Measurements from ENCODE around the gene RFESD. TPM values are rescaled to one million over a fixed set of nuclear protein-coding genes. Genes with fewer than 3 reads are reported as not detected.

Gene RFESD
- total and polyA plus RNA-seq, 2 of the 13 experiments (the other 11 are each of a cell fraction or from before 2014, with no cell fraction given) = 1.1 to 2.2 TPM

GRCh38 chr5:95646569-95647431, at the start of gene RFESD (continued):
- TF ChIP-seq ZC3H4 (CRISPR knock-in tag; IDR thresholded peaks at IDR 0.05; ENCODE audit: borderline replicate concordance) = no peak
- peak; percentile 77; the same call in 1 of the 2 replicates for TF ChIP-seq ZNF205 (CRISPR knock-in tag; IDR thresholded peaks at IDR 0.05)
- peak; percentile 89 for TF ChIP-seq ELF1 (CRISPR knock-in tag; IDR thresholded peaks at IDR 0.05)
- peak; percentile 27; the same call in 1 of the 2 replicates for TF ChIP-seq ZNF652 (CRISPR knock-in tag; IDR thresholded peaks at IDR 0.05; ENCODE audit: borderline replicate concordance, low read depth)
- TF ChIP-seq ZNF337 (CRISPR knock-in tag; IDR thresholded peaks at IDR 0.05; ENCODE audit: borderline replicate concordance, low read depth) = peak; percentile 74; the same call in 1 of the 2 replicates
- no peak for TF ChIP-seq TRIM24 (CRISPR knock-in tag; IDR thresholded peaks at IDR 0.05)
- no peak for TF ChIP-seq ZNF180 (CRISPR knock-in tag; IDR thresholded peaks at IDR 0.05; ENCODE audit: borderline replicate concordance, low read depth)
- 0 out of 2 replicates have a peak, but pooled peaks have one; percentile 62 for TF ChIP-seq ZBTB7A (CRISPR knock-in tag; IDR thresholded peaks at IDR 0.05)
- no peak for TF ChIP-seq ZNF10 (CRISPR knock-in tag; IDR thresholded peaks at IDR 0.05; ENCODE audit: borderline replicate concordance, low read depth)
- TF ChIP-seq GRHL1 (CRISPR knock-in tag; conservative IDR thresholded peaks at IDR 0.05) = no peak
- peak; percentile 70; the same call in 1 of the 2 replicates for TF ChIP-seq ZNF563 (CRISPR knock-in tag; IDR thresholded peaks at IDR 0.05)
- TF ChIP-seq ZNF678 (CRISPR knock-in tag; IDR thresholded peaks at IDR 0.05) = no peak
- TF ChIP-seq KDM5B (CRISPR knock-in tag; IDR thresholded peaks at IDR 0.05; ENCODE audit: borderline replicate concordance) = peak; percentile 67; the same call in 1 of the 2 replicates
- TF ChIP-seq, protein P1, sequence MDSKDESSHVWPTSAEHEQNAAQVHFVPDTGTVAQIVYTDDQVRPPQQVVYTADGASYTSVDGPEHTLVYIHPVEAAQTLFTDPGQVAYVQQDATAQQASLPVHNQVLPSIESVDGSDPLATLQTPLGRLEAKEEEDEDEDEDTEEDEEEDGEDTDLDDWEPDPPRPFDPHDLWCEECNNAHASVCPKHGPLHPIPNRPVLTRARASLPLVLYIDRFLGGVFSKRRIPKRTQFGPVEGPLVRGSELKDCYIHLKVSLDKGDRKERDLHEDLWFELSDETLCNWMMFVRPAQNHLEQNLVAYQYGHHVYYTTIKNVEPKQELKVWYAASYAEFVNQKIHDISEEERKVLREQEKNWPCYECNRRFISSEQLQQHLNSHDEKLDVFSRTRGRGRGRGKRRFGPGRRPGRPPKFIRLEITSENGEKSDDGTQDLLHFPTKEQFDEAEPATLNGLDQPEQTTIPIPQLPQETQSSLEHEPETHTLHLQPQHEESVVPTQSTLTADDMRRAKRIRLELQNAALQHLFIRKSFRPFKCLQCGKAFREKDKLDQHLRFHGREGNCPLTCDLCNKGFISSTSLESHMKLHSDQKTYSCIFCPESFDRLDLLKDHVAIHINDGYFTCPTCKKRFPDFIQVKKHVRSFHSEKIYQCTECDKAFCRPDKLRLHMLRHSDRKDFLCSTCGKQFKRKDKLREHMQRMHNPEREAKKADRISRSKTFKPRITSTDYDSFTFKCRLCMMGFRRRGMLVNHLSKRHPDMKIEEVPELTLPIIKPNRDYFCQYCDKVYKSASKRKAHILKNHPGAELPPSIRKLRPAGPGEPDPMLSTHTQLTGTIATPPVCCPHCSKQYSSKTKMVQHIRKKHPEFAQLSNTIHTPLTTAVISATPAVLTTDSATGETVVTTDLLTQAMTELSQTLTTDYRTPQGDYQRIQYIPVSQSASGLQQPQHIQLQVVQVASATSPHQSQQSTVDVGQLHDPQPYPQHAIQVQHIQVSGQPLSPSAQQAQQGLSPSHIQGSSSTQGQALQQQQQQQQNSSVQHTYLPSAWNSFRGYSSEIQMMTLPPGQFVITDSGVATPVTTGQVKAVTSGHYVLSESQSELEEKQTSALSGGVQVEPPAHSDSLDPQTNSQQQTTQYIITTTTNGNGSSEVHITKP (CRISPR knock-in tag; IDR thresholded peaks at IDR 0.05; ENCODE audit: low read depth) = peak; percentile 77; the same call in 1 of the 2 replicates
- TF ChIP-seq CHD2 (IDR thresholded peaks at IDR 0.05; ENCODE audit: low read depth, low read length) = no peak
- TF ChIP-seq, protein P2, sequence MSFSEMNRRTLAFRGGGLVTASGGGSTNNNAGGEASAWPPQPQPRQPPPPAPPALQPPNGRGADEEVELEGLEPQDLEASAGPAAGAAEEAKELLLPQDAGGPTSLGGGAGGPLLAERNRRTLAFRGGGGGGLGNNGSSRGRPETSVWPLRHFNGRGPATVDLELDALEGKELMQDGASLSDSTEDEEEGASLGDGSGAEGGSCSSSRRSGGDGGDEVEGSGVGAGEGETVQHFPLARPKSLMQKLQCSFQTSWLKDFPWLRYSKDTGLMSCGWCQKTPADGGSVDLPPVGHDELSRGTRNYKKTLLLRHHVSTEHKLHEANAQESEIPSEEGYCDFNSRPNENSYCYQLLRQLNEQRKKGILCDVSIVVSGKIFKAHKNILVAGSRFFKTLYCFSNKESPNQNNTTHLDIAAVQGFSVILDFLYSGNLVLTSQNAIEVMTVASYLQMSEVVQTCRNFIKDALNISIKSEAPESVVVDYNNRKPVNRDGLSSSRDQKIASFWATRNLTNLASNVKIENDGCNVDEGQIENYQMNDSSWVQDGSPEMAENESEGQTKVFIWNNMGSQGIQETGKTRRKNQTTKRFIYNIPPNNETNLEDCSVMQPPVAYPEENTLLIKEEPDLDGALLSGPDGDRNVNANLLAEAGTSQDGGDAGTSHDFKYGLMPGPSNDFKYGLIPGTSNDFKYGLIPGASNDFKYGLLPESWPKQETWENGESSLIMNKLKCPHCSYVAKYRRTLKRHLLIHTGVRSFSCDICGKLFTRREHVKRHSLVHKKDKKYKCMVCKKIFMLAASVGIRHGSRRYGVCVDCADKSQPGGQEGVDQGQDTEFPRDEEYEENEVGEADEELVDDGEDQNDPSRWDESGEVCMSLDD (CRISPR knock-in tag; IDR thresholded peaks at IDR 0.05; ENCODE audit: borderline replicate concordance) = no peak
- TF ChIP-seq SNAPC5 (CRISPR knock-in tag; IDR thresholded peaks at IDR 0.05; ENCODE audit: borderline replicate concordance) = no peak
- TF ChIP-seq HNRNPLL (IDR thresholded peaks at IDR 0.05; ENCODE audit: low read depth, low read length, poor library complexity, severe bottlenecking) = peak; percentile 88
- no peak for TF ChIP-seq NR3C1 (CRISPR knock-in tag; IDR thresholded peaks at IDR 0.05)
- no peak for TF ChIP-seq ZNF672 (CRISPR knock-in tag; IDR thresholded peaks at IDR 0.05)
- TF ChIP-seq AGO2 (optimal IDR thresholded peaks at IDR 0.05; ENCODE audit: low read depth, low read length) = peak; percentile 43
